Stimulated activated CD4-positive, alpha-beta T cell treated with anti-CD3 and anti-CD28 coated beads, TNF-alpha, amount 100 ng/mL, for 24 hours (primary cell): ENCODE results near the gene A2M.

Experiments
- DNase-seq, 3 experiments: peaks; one replicate each; pipeline ENCODE4 v3.0.0-alpha.2; 2020; ENCODE audit warnings: low read depth in 3 of 3

A2M gene

GRCh38 chr12:9073076-9073475 is 42.6 kb downstream of the A2M start:
- DNase-seq = no peak

- no peak for DNase-seq
These were observed 43.2 kb downstream of the A2M start for GRCh38 chr12:9072481-9073038.

GRCh38 chr12:9071969-9072368 is 43.8 kb downstream of the A2M start:
- no peak for DNase-seq

GRCh38 chr12:9071518-9071917 is 44.2 kb downstream of the A2M start:
- DNase-seq = no peak

GRCh38 chr12:9070351-9070750 is 45.4 kb downstream of the A2M start:
- no peak for DNase-seq

- no peak for DNase-seq
These were observed 47.1 kb downstream of the A2M start for GRCh38 chr12:9068600-9068999.

- DNase-seq = no peak
These were observed 47.6 kb downstream of the A2M start for GRCh38 chr12:9068086-9068485.

GRCh38 chr12:9066755-9067423 is 48.8 kb downstream of the A2M start:
- DNase-seq = no peak

- no peak for DNase-seq
These were observed 49.5 kb downstream of the A2M start for GRCh38 chr12:9066183-9066623.

- DNase-seq = no peak
These were observed 50.2 kb downstream of the A2M start for GRCh38 chr12:9065607-9065856.

- DNase-seq = peak in 1 of 3 experiments; percentile 12
These were observed 50.7 kb downstream of the A2M start for GRCh38 chr12:9064815-9065606.

GRCh38 chr12:9064201-9064814 is 51.4 kb downstream of the A2M start:
- peak in 2 of 3 experiments; percentile 24 to 60 for DNase-seq

- DNase-seq = no peak
These were observed 63.1 kb downstream of the A2M start for GRCh38 chr12:9052610-9053009.

- no peak for DNase-seq
These were observed 64.6 kb downstream of the A2M start for GRCh38 chr12:9051158-9051550.

GRCh38 chr12:9050521-9051157 is 65.1 kb downstream of the A2M start:
- no peak for DNase-seq

- DNase-seq = no peak
These were observed 66.1 kb downstream of the A2M start for GRCh38 chr12:9049520-9050133.

- DNase-seq = no peak
These were observed 66.8 kb downstream of the A2M start for GRCh38 chr12:9048930-9049329.

- no peak for DNase-seq
These were observed 68.6 kb downstream of the A2M start for GRCh38 chr12:9047105-9047504.

GRCh38 chr12:9043766-9044165 is 72.0 kb downstream of the A2M start:
- DNase-seq = no peak

- DNase-seq = no peak
These were observed 74.4 kb downstream of the A2M start for GRCh38 chr12:9041321-9041720.

GRCh38 chr12:9040484-9041186 is 75.1 kb downstream of the A2M start:
- no peak for DNase-seq
